B cell (primary cell): Measurements from ENCODE around the gene CASS4. TPM values are rescaled to one million over a fixed set of nuclear protein-coding genes. Genes with fewer than 3 reads are reported as not detected.

Experiments
- ATAC-seq: fragments of 200-7000 bp; cut with Tn5 transposase; one replicate; pipeline ENCODE4 v1.10.0; 2021; ENCODE audit warnings: low read depth, mild to moderate bottlenecking, moderate number of reproducible peaks, moderate library complexity
- CTCF ChIA-PET: fragments of 350-600 bp; sonication (Branson Sonifier 250); formaldehyde crosslinking; loops from one replicate; lab custom pipeline; 2021; ENCODE audit warnings: antibody characterized with exemption, inconsistent platforms; lab: Charles Lee
- POLR2A ChIA-PET: fragments of 350-600 bp; sonication (Branson Sonifier 250); formaldehyde crosslinking; loops from one replicate; lab custom pipeline; 2021; ENCODE audit warnings: antibody characterized with exemption; lab: Charles Lee
- DNase-seq: peaks from one replicate; pipeline ENCODE4 v3.0.0; 2013
- H2AFZ ChIP-seq: 2 replicates; pipeline ENCODE4 v1.6.1; 2012; ENCODE audit warnings: mild to moderate bottlenecking, low read depth, low read length; ENCODE audit not compliant: insufficient read depth, poor library complexity, severe bottlenecking
- H3K27ac ChIP-seq, 2 donors: 1 replicate in 1 of 2; 2 replicates in 1 of 2; pipeline ENCODE4 v1.5.1; 2012 to 2013; ENCODE audit warnings: low read length in 2 of 2, mild to moderate bottlenecking in 2 of 2, moderate library complexity in 1 of 2
- H3K27me3 ChIP-seq, 4 experiments: fragments of 200-600 bp in 1 of 4; sonication (generic) in 1 of 4; replicated peaks in 1 of 4; 1 replicate in 2 of 4; 2 replicates in 2 of 4; pipeline versions ENCODE4 v1.6.1 to v1.7.0; 2013 to 2016; ENCODE audit warnings: low read length in 3 of 4, mild to moderate bottlenecking in 2 of 4, mixed read lengths in 1 of 4, moderate library complexity in 1 of 4; ENCODE audit not compliant: insufficient read depth in 4 of 4, control insufficient read depth in 3 of 4; ENCODE audit errors: control extremely low read depth in 1 of 4
- H3K36me3 ChIP-seq, 2 experiments: replicated peaks in 1 of 2; 1 replicate in 1 of 2; 2 replicates in 1 of 2; pipeline versions ENCODE4 v1.6.1 to v1.7.1; 2013; ENCODE audit warnings: low read length in 1 of 2; ENCODE audit not compliant: insufficient read depth in 2 of 2, control insufficient read depth in 1 of 2; ENCODE audit errors: control extremely low read depth in 1 of 2, extremely low read depth in 1 of 2
- H3K4me1 ChIP-seq, 2 donors: fragments of 200-600 bp in 1 of 2; sonication (generic) in 1 of 2; 1 replicate in 1 of 2; 2 replicates in 1 of 2; pipeline versions ENCODE4 v1.5.1 to v1.6.1; 2013 to 2017; ENCODE audit warnings: low read length in 2 of 2; ENCODE audit not compliant: control insufficient read depth in 2 of 2, insufficient read depth in 2 of 2
- H3K4me2 ChIP-seq: replicated peaks from 2 replicates; pipeline ENCODE3; 2012; ENCODE audit warnings: mild to moderate bottlenecking, low read depth, low read length; ENCODE audit not compliant: poor library complexity, severe bottlenecking
- H3K4me3 ChIP-seq, 5 experiments: fragments of 200-600 bp in 1 of 5; sonication (generic) in 1 of 5; 1 replicate in 3 of 5; 2 replicates in 2 of 5; pipeline versions ENCODE4 v1.5.1 to v1.7.0; 2011 to 2016; ENCODE audit warnings: low read length in 4 of 5, mild to moderate bottlenecking in 4 of 5, low read depth in 2 of 5, control low read depth in 1 of 5, moderate library complexity in 1 of 5; ENCODE audit not compliant: insufficient read depth in 1 of 5; ENCODE audit errors: control extremely low read depth in 1 of 5, extremely low read depth in 1 of 5
- H3K79me2 ChIP-seq: fragments of 200-600 bp; sonication (generic); one replicate; pipeline ENCODE4 v1.6.0; 2016; ENCODE audit warnings: low read length; ENCODE audit not compliant: control insufficient read depth, insufficient read depth
- H3K9ac ChIP-seq: fragments of 200-600 bp; sonication (generic); 2 replicates; pipeline ENCODE4 v1.6.1; 2017; ENCODE audit warnings: mild to moderate bottlenecking, low read length, moderate library complexity
- H3K9me3 ChIP-seq, 3 donors: one replicate each; pipeline versions ENCODE4 v1.6.1 to v1.7.1; 2013; ENCODE audit warnings: low read length in 2 of 3; ENCODE audit not compliant: control insufficient read depth in 2 of 3, insufficient read depth in 1 of 3; ENCODE audit errors: control extremely low read depth in 1 of 3
- H4K20me1 ChIP-seq: 2 replicates; pipeline ENCODE4 v1.6.0; 2012; ENCODE audit warnings: mild to moderate bottlenecking, low read length; ENCODE audit not compliant: insufficient read depth, control insufficient read depth, poor library complexity, severe bottlenecking
- H3K27ac Mint-ChIP-seq: one replicate; pipeline ENCODE4 v1.8.0; 2021; ENCODE audit warnings: mixed read lengths
- H3K27me3 Mint-ChIP-seq: one replicate; pipeline ENCODE4 v1.8.0; 2021; ENCODE audit warnings: mixed read lengths
- H3K4me1 Mint-ChIP-seq: one replicate; pipeline ENCODE4 v1.8.0; 2021; ENCODE audit warnings: mixed read lengths
- H3K4me3 Mint-ChIP-seq: one replicate; pipeline ENCODE4 v1.8.0; 2021; ENCODE audit warnings: mixed read lengths
- H3K9me3 Mint-ChIP-seq: one replicate; pipeline ENCODE4 v1.8.0; 2022; ENCODE audit warnings: mixed read lengths; ENCODE audit not compliant: insufficient read depth
- EZH2 ChIP-seq: IDR thresholded peaks from 2 replicates; pipeline ENCODE4 v1.6.1; 2012; ENCODE audit warnings: borderline replicate concordance, low read depth, mild to moderate bottlenecking, moderate library complexity, low read length; ENCODE audit not compliant: insufficient read depth, poor library complexity, severe bottlenecking
- WGBS: methylation state at CpG from one replicate; pipeline ENCODE4 v1.1.5; 2013; ENCODE audit warnings: missing lambda C conversion rate; ENCODE audit not compliant: insufficient coverage; 5-methylcytosine and 5-hydroxymethylcytosine counted together
- intact Hi-C: fragments of 100-400 bp; cut with micrococcal nuclease; formaldehyde crosslinking; loops from one replicate; pipeline ENCODE4 v1.10.0; 2022
- polyA plus RNA-seq: library from polyadenylated mRNA; depleted of rRNA; stranded (reverse); fragments of >200 nt; gene quantifications from 2 replicates; pipeline ENCODE4 v1.2.3, GENCODE V29; 2012
- total RNA-seq, 2 donors: library from RNA; stranded (reverse); fragments of 120-200 nt in 1 of 2; gene quantifications; 1 replicate in 1 of 2; 2 replicates in 1 of 2; pipeline versions ENCODE4 v1.2.3 to v1.2.4, GENCODE V29; 2013 to 2022
- TF ChIP-seq, protein P1 (sequence below): fragments of 200-600 bp; IDR thresholded peaks from one replicate; pipeline ENCODE4 v1.8.0; 2022; ENCODE audit warnings: antibody characterized with exemption, mild to moderate bottlenecking

CASS4 gene
- total and polyA plus RNA-seq, 2 donors (not counting 1 experiment from before 2014, with no cell fraction given), result 0.42 to 0.45 TPM

- Histone ChIP-seq H3K27ac (no peak overlapping the region), H2AFZ (no peak overlapping the region), H3K4me2 (no peak overlapping the region), H3K9me3 (no peaks in the 10 kb centered on the region), H3K36me3 (peaks cover 2 to 6% of the 10 kb centered on the region in 2 experiments), H3K4me3 (no peak overlapping the region), H3K9ac (no peak overlapping the region), H3K4me1 (no peaks in the 10 kb centered on the region), H3K27me3 (no peaks in the 10 kb centered on the region), H3K79me2 (no peaks in the 10 kb centered on the region), H4K20me1 (no peaks in the 10 kb centered on the region)
- ATAC-seq (no peak), DNase-seq (no peak)
- Mint-ChIP-seq H3K27ac (no peak overlapping the region), H3K9me3 (no peaks in the 10 kb centered on the region), H3K27me3 (no peaks in the 10 kb centered on the region), H3K4me3 (no peak overlapping the region), H3K4me1 (no peaks in the 10 kb centered on the region)
- WGBS, result 83% methylated on average over 2 of the region's 6 CpGs
- ChIA-PET CTCF (interaction anchor here (0.8 kb wide), 1 partner anchor 25 kb away, joined by 3 read pairs; no protein-coding TSS in a partner anchor), POLR2A (no interaction called here)
- intact Hi-C loops, result no loop called here
- no peak for TF ChIP-seq EZH2
- TF ChIP-seq, protein P1, sequence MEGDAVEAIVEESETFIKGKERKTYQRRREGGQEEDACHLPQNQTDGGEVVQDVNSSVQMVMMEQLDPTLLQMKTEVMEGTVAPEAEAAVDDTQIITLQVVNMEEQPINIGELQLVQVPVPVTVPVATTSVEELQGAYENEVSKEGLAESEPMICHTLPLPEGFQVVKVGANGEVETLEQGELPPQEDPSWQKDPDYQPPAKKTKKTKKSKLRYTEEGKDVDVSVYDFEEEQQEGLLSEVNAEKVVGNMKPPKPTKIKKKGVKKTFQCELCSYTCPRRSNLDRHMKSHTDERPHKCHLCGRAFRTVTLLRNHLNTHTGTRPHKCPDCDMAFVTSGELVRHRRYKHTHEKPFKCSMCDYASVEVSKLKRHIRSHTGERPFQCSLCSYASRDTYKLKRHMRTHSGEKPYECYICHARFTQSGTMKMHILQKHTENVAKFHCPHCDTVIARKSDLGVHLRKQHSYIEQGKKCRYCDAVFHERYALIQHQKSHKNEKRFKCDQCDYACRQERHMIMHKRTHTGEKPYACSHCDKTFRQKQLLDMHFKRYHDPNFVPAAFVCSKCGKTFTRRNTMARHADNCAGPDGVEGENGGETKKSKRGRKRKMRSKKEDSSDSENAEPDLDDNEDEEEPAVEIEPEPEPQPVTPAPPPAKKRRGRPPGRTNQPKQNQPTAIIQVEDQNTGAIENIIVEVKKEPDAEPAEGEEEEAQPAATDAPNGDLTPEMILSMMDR, result no peak
Measured at GRCh38 chr20:56368351-56369134, 43.5 kb upstream of the CASS4 start.

DNA sequence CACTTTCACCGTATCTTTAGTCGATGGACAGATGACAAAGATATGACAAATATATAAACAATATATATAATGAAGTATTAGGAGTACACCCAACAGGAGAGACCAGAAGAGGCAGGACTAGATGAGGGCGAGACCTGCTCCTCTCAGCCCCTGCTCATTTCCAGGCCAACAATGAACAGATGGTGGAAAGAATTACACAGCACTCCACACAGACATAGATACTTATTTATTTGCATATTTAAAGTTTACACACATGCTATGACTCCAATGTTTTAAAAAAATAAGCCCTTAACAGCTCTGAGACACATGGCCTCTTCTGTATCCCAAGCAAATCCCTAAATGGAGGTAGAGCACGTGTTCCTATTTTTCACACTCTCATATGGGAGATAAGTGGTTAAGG is 42.9 kb upstream of the CASS4 start:
- ChIA-PET POLR2A (no interaction called here), CTCF (interaction anchor here (0.8 kb wide), 1 partner anchor 25 kb away, joined by 3 read pairs; no protein-coding TSS in a partner anchor)
- Mint-ChIP-seq H3K4me1 (no peaks in the 10 kb centered on the region), H3K27me3 (no peaks in the 10 kb centered on the region), H3K4me3 (no peak overlapping the region), H3K9me3 (no peaks in the 10 kb centered on the region), H3K27ac (no peak overlapping the region)
- H4K20me1 ChIP-seq, result no peaks in the 10 kb centered on the region
- ATAC-seq, result no peak
- no peak overlapping the region for H3K4me3 ChIP-seq
- TF ChIP-seq, protein P1, result no peak
- no peak for TF ChIP-seq EZH2
- no peak overlapping the region for H3K9ac ChIP-seq
- WGBS, result no CpG with 5 or more reads among the region's 4 CpGs
- no peaks in the 10 kb centered on the region for H3K27me3 ChIP-seq
- H2AFZ ChIP-seq, result no peak overlapping the region
- no peak for DNase-seq
- H3K79me2 ChIP-seq, result no peaks in the 10 kb centered on the region
- no peaks in the 10 kb centered on the region for H3K4me1 ChIP-seq
- intact Hi-C loops, result no loop called here
- H3K36me3 ChIP-seq, result peaks cover 2 to 6% of the 10 kb centered on the region in 2 experiments
- H3K4me2 ChIP-seq, result no peak overlapping the region
- no peaks in the 10 kb centered on the region for H3K9me3 ChIP-seq
- H3K27ac ChIP-seq, result no peak overlapping the region
